WERI-Rb-1 (cell line): ENCODE data around the gene RSRC1.
"Not testable (repeated sequence)": the region's sequence is repeated elsewhere in the genome, so short reads cannot be mapped to it uniquely, and the experiment has no call there.

Source experiments
- DNase-seq: peaks from one replicate; pipeline ENCODE4 v3.0.0-alpha.2; 2020
- H3K27ac ChIP-seq: fragments of 250-450 bp; sonication (Bioruptor Pico); 2 replicates; pipeline ENCODE4 v1.5.1; 2020; ENCODE audit warnings: mild to moderate bottlenecking, moderate library complexity
- H3K27me3 ChIP-seq: fragments of 250-450 bp; sonication (Bioruptor Pico); 2 replicates; pipeline ENCODE4 v1.5.1; 2021; ENCODE audit warnings: mild to moderate bottlenecking, low read depth, moderate library complexity; ENCODE audit not compliant: insufficient read depth, severe bottlenecking
- H3K36me3 ChIP-seq: fragments of 250-450 bp; sonication (Bioruptor Pico); 2 replicates; pipeline ENCODE4 v1.5.1; 2020; ENCODE audit warnings: mild to moderate bottlenecking, moderate library complexity
- H3K4me3 ChIP-seq: 2 replicates; pipeline ENCODE4 v1.5.1; 2011; ENCODE audit warnings: low read depth, mild to moderate bottlenecking, control low read depth, low read length
- H3K9me3 ChIP-seq: fragments of 250-450 bp; sonication (Bioruptor Pico); 2 replicates; pipeline ENCODE4 v1.5.1; 2021; ENCODE audit warnings: mild to moderate bottlenecking, moderate library complexity; ENCODE audit not compliant: severe bottlenecking
- TF ChIP-seq, protein P1 (sequence below): IDR thresholded peaks from 2 replicates; pipeline ENCODE4 v1.5.1; 2011; ENCODE audit warnings: low read depth, mild to moderate bottlenecking, control low read depth, inconsistent platforms, low read length

Gene RSRC1

DNA sequence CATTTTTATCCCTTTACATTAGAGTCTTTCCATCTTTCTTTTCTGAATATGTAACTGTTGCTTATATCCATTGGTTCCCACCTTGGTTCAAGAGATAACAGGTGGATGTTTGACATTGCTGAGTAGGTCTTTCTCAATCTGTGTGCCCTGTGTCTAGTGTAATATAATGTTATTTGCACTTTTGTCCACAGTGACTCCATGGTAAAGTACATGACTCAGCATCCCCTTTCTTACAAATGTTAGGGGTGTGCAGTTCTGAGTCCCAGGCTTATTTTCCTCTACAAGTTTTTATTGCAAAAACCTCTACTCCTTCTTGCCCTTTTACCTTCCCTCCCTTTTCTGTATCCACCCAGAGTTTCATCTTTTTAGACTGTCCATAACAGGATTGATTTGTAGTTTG, 116.5 kb downstream of the RSRC1 start:
- no peak for DNase-seq
- H3K9me3 ChIP-seq, result no peaks in the 10 kb centered on the region
- H3K27me3 ChIP-seq, result no peaks in the 10 kb centered on the region
- no peak overlapping the region for H3K4me3 ChIP-seq
- no peak overlapping the region for H3K27ac ChIP-seq
- TF ChIP-seq, protein P1, sequence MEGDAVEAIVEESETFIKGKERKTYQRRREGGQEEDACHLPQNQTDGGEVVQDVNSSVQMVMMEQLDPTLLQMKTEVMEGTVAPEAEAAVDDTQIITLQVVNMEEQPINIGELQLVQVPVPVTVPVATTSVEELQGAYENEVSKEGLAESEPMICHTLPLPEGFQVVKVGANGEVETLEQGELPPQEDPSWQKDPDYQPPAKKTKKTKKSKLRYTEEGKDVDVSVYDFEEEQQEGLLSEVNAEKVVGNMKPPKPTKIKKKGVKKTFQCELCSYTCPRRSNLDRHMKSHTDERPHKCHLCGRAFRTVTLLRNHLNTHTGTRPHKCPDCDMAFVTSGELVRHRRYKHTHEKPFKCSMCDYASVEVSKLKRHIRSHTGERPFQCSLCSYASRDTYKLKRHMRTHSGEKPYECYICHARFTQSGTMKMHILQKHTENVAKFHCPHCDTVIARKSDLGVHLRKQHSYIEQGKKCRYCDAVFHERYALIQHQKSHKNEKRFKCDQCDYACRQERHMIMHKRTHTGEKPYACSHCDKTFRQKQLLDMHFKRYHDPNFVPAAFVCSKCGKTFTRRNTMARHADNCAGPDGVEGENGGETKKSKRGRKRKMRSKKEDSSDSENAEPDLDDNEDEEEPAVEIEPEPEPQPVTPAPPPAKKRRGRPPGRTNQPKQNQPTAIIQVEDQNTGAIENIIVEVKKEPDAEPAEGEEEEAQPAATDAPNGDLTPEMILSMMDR, result no peak
- no peaks in the 10 kb centered on the region for H3K36me3 ChIP-seq

DNA sequence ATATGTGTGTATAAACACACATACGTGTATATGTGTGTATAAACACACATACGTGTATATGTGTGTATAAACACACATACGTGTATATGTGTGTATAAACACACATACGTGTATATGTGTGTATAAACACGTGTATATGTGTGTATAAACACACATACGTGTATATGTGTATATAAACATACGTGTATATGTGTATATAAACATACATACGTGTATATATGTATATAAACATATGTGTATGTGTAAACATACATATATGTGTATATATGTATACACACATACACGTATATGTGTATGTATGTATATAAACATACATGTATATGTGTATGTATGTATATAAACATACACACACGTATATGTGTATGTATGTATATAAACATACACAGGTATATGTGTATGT, 119.1 kb downstream of the RSRC1 start:
- H3K36me3 ChIP-seq, H3K9me3 ChIP-seq, DNase-seq, H3K4me3 ChIP-seq, H3K27ac ChIP-seq, H3K27me3 ChIP-seq: not testable (repeated sequence)

DNA sequence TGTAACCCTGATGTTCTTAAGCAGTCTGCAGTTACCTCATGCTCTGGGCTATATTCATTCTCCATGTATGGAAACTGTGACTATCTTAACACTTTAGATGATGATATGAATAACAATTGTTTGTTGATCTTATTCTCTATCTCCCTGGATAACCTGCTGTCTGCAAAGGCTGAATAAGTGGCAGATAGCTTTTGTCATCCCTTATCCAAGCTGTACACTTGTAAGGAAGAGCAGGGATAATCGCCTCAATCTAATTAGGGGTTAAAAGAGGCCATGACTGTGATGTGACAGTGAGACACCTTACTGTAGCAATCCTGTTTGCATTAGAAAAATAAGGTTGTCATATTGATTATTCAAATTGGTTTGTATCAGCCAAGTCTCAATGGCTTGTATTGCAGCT, 123.9 kb downstream of the RSRC1 start:
- no peaks in the 10 kb centered on the region for H3K27me3 ChIP-seq
- H3K36me3 ChIP-seq, result no peaks in the 10 kb centered on the region
- no peak overlapping the region for H3K4me3 ChIP-seq
- TF ChIP-seq, protein P1, result no peak
- DNase-seq, result peak; percentile 25
- no peaks in the 10 kb centered on the region for H3K9me3 ChIP-seq
- no peak overlapping the region for H3K27ac ChIP-seq

DNA sequence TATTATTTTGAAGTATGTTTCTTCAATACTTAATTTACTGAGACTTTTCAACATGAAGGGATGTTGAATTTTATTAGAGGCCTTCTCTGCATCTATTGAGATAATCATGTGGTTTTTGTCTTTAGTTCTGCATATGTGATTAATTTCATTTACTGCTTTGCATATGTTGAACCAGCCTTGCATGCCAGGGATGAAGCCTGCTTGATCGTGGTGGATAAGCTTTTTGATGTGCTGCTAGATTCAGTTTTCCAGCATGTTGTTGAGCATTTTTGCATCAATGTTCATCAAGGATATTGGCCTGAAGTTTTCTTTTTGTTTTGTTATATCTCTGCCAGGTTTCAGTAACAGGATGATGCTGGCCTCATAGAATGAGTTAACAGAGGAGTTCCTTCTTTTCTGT, 134.4 kb downstream of the RSRC1 start:
- H3K27ac ChIP-seq, result no peak overlapping the region
- TF ChIP-seq, protein P1, result no peak
- H3K36me3 ChIP-seq, result no peaks in the 10 kb centered on the region
- no peaks in the 10 kb centered on the region for H3K27me3 ChIP-seq
- H3K4me3 ChIP-seq, result no peak overlapping the region
- no peaks in the 10 kb centered on the region for H3K9me3 ChIP-seq
- DNase-seq, result no peak

DNA sequence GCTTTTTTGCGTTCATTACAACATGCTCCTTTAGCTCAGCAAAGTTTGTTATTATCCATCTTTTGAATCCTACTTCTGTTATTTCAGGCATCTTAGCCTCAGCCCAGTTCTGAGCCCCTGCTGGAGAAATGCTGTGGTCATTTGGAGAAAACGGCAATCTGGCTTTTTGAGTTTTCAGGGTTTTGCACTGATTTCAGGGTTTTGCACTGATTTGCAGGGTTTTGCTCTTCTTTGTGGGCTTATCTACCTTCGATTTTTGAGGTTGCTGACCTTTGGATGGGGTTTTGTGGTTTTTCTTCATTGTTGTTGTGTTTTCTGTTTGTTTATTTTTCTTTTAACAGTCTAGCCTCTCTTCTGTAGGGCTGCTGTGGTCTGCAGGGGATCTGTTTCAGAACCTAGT, 137.4 kb downstream of the RSRC1 start:
- Histone ChIP-seq H3K36me3 (no peaks in the 10 kb centered on the region), H3K9me3 (no peaks in the 10 kb centered on the region), H3K27ac (no peak overlapping the region), H3K27me3 (no peaks in the 10 kb centered on the region), H3K4me3 (no peak overlapping the region)
- no peak for DNase-seq
- TF ChIP-seq, protein P1, result no peak

DNA sequence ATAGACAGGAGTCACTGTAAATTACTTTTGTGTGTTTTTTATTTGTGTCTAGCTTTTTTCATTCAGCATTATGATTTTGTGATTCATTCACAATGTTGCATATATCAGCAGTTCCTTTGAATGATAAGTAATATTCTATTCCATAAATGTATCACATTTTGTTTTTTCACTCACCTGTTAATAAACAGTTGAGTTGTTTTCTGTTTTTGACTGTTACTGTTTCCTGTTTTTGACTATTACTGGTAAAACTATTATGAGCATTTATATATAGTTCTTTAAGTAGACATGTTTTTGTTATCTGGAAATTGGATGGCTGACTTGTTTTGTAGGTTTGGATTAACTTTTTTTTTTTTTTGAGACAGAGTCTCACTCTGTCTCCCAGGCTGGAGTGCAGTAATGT, 138.4 kb downstream of the RSRC1 start:
- no peak overlapping the region for H3K4me3 ChIP-seq
- no peaks in the 10 kb centered on the region for H3K9me3 ChIP-seq
- H3K36me3 ChIP-seq, result no peaks in the 10 kb centered on the region
- H3K27me3 ChIP-seq, result no peaks in the 10 kb centered on the region
- H3K27ac ChIP-seq, result no peak overlapping the region
- TF ChIP-seq, protein P1, result no peak
- DNase-seq, result no peak

DNA sequence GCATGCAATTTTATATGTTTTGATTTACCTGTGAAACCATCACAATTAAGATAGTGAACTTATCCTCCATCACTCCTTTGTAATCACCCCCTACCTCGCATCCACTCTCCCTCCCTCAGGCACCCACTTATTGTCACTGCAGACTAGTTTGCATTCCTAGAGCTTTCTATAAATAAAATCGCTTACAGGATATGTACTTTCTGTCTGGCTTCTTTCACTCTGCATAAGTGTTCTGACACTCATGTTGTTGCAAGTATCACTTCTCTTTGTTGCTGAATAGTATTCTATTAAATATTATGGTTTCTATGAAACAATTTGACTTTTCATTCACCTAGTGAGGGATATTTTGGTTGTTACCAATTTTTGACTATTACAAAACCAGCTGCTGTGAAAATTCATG, 139.3 kb downstream of the RSRC1 start:
- H3K4me3 ChIP-seq, result no peak overlapping the region
- H3K36me3 ChIP-seq, result no peaks in the 10 kb centered on the region
- no peak overlapping the region for H3K27ac ChIP-seq
- DNase-seq, result no peak
- H3K27me3 ChIP-seq, result no peaks in the 10 kb centered on the region
- TF ChIP-seq, protein P1, result no peak
- no peaks in the 10 kb centered on the region for H3K9me3 ChIP-seq
